OCI-LY3 (cell line): ENCODE results near the gene INPP5K.
A peak's percentile ranks its signal among the peaks of the same experiment; 100 is the strongest.
"Not testable (repeated sequence)": the region's sequence is repeated elsewhere in the genome, so short reads cannot be mapped to it uniquely, and the experiment has no call there.

Experiments
- H2AFZ ChIP-seq: fragments of 200-600, 300-600 bp; shearing (Covaris generic); 2 replicates; pipeline ENCODE4 v1.6.0; 2014; ENCODE audit warnings: antibody characterized with exemption, low read depth, low read length
- H3K27ac ChIP-seq: fragments of 200-600, 300-600 bp; sonication (generic); 2 replicates; pipeline ENCODE4 v1.5.1; 2014; ENCODE audit warnings: mild to moderate bottlenecking, low read length, moderate library complexity, mixed read lengths
- H3K27me3 ChIP-seq: fragments of 200-600, 300-600 bp; sonication (generic); 2 replicates; pipeline ENCODE4 v1.6.1; 2014; ENCODE audit warnings: low read depth, low read length, mixed read lengths
- H3K36me3 ChIP-seq: fragments of 200-600, 300-600 bp; sonication (generic); replicated peaks from 2 replicates; pipeline ENCODE3; 2014; ENCODE audit warnings: low read depth, low read length, mixed read lengths
- H3K4me1 ChIP-seq: fragments of 300-600, 200-600 bp; sonication (generic); 2 replicates; pipeline ENCODE4 v1.6.1; 2014; ENCODE audit warnings: low read length, mixed read lengths
- H3K4me2 ChIP-seq: fragments of 200-600, 300-600 bp; sonication (generic); 2 replicates; pipeline ENCODE4 v1.6.1; 2014; ENCODE audit warnings: low read length, mixed read lengths
- H3K4me3 ChIP-seq: fragments of 300-600, 200-600 bp; sonication (generic); 2 replicates; pipeline ENCODE4 v1.5.1; 2014; ENCODE audit warnings: antibody characterized with exemption, mild to moderate bottlenecking, low read length, moderate library complexity
- H3K79me2 ChIP-seq: fragments of 300-600, 200-600 bp; shearing (Covaris generic); 2 replicates; pipeline ENCODE4 v1.6.1; 2014; ENCODE audit warnings: mild to moderate bottlenecking, low read length, mixed read lengths
- H3K9ac ChIP-seq: fragments of 300-600, 200-600 bp; shearing (Covaris generic); 2 replicates; pipeline ENCODE4 v1.6.0; 2014; ENCODE audit warnings: mild to moderate bottlenecking, low read length, moderate library complexity
- H3K9me3 ChIP-seq: fragments of 200-600, 300-600 bp; shearing (Covaris generic); 2 replicates; pipeline ENCODE4 v1.6.1; 2014; ENCODE audit warnings: low read length, mixed read lengths; ENCODE audit not compliant: insufficient read depth
- H4K20me1 ChIP-seq: fragments of 200-600, 300-600 bp; sonication (generic); 2 replicates; pipeline ENCODE4 v1.6.1; 2016; ENCODE audit warnings: low read length, mixed read lengths; ENCODE audit not compliant: insufficient read depth
- EZH2phosphoT487 ChIP-seq: fragments of 200-600 bp; shearing (Covaris generic); IDR thresholded peaks from 2 replicates; pipeline ENCODE4 v1.6.1; 2018; ENCODE audit warnings: antibody characterized with exemption, mixed run types, low read depth
- TF ChIP-seq, protein P1 (sequence below): fragments of 200-600, 300-600 bp; sonication (generic); IDR thresholded peaks from 2 replicates; pipeline ENCODE4 v1.5.1; 2014; ENCODE audit warnings: antibody characterized with exemption, low read length, low read depth

INPP5K gene

DNA sequence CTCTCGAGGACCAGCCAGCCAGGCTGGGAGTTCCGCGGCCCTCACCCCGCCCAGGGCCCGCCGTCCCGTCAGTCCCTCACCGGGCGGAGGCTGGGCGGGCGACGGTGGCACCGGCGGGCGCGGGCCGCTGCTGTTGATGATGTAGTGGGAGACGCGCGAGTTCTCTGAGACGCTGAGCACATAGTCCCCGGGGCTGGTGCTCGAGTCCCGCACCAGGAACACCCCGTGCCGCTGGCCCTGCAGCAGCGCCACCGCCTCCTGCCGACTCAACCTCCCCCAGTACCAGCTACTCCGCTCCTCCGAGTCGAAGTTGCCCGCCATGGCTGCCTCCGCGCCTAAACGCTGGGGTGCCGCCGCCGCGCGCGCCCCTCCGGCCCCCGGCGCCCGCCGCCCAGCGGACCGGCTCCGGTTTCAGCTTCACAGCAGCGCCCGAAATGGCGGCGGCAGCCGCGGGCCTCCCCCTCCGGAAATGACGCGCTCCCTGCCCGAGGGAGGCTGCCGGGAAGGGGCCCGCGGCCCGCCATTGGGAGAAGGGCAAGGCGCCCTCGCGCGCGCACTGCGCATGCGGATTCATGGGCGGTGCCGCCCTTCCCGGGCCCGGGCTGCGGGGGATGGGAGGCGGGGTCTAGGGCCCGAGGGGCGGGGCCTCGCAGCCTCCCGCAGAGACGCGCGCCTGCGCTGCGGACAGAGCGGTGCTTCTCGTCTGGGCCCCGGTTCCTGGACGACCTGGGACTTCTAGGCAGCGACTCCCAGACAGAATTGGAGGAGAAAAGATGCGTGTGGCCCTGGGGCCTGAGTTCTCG lies 60.4 kb downstream of the INPP5K start, which contains the start of gene CRK:
TSS of gene CRK (minus strand) at position 436 of the 803 bp plus-strand sequence. CDS start at position 321, 115 bp downstream.
- peak within 1 kb of the TSS; percentile 87 for H3K9ac ChIP-seq
- peaks cover 16% of the 10 kb centered on the region for H4K20me1 ChIP-seq
- H3K36me3 ChIP-seq: peaks cover 4% of the 10 kb centered on the region
- peaks cover 10% of the 10 kb centered on the region for H3K4me1 ChIP-seq
- H3K79me2 ChIP-seq: peaks cover 52% of the 10 kb centered on the region
- H3K4me3 ChIP-seq: peak within 1 kb of the TSS; percentile 98
- no peaks in the 10 kb centered on the region for H3K27me3 ChIP-seq
- no peaks in the 10 kb centered on the region for H3K9me3 ChIP-seq
- no peak within 1 kb of the TSS for H2AFZ ChIP-seq
- H3K4me2 ChIP-seq: peak within 1 kb of the TSS; percentile 87
- TF ChIP-seq, protein P1, sequence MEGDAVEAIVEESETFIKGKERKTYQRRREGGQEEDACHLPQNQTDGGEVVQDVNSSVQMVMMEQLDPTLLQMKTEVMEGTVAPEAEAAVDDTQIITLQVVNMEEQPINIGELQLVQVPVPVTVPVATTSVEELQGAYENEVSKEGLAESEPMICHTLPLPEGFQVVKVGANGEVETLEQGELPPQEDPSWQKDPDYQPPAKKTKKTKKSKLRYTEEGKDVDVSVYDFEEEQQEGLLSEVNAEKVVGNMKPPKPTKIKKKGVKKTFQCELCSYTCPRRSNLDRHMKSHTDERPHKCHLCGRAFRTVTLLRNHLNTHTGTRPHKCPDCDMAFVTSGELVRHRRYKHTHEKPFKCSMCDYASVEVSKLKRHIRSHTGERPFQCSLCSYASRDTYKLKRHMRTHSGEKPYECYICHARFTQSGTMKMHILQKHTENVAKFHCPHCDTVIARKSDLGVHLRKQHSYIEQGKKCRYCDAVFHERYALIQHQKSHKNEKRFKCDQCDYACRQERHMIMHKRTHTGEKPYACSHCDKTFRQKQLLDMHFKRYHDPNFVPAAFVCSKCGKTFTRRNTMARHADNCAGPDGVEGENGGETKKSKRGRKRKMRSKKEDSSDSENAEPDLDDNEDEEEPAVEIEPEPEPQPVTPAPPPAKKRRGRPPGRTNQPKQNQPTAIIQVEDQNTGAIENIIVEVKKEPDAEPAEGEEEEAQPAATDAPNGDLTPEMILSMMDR: no peak
- no peak for TF ChIP-seq EZH2phosphoT487
- H3K27ac ChIP-seq: peak within 1 kb of the TSS; percentile 69

DNA sequence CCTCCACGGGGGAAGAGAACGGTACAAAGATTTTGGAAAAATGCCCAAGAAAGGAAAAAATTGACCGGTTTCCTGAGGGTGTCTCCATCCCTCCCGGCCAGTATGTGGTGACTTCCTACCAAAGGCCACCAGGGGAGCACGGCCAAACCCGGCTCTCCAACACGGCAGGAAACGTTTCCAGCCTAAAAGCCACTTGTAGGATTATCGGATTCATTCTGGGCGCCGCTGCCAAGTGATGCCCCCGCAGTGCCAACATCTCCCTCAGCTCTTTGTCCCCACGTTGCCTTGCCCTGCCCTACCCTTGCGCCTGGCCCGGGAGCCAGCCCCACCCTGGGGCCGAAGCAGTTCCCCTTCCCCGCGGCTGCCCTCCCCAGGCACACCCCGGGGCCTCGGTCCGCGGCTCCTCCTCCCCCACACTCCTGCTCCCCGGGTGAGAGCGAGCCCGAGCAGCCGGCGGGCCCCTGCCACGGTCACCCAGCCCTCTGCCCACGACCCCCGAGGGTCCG lies 61.1 kb downstream of the INPP5K start:
- no peak overlapping the region for H2AFZ ChIP-seq
- peaks cover 59% of the 10 kb centered on the region for H3K79me2 ChIP-seq
- peak overlapping the region; percentile 75 for H3K4me2 ChIP-seq
- peak overlapping the region; percentile 98 for H3K4me3 ChIP-seq
- peaks cover 16% of the 10 kb centered on the region for H4K20me1 ChIP-seq
- peak overlapping the region; percentile 87 for H3K9ac ChIP-seq
- TF ChIP-seq, protein P1: peak; percentile 27; the same call in 1 of the 2 replicates
- no peak for TF ChIP-seq EZH2phosphoT487
- H3K27ac ChIP-seq: peak overlapping the region; percentile 69
- H3K36me3 ChIP-seq: peaks cover 4% of the 10 kb centered on the region
- H3K4me1 ChIP-seq: peaks cover 10% of the 10 kb centered on the region
- no peaks in the 10 kb centered on the region for H3K27me3 ChIP-seq
- no peaks in the 10 kb centered on the region for H3K9me3 ChIP-seq

DNA sequence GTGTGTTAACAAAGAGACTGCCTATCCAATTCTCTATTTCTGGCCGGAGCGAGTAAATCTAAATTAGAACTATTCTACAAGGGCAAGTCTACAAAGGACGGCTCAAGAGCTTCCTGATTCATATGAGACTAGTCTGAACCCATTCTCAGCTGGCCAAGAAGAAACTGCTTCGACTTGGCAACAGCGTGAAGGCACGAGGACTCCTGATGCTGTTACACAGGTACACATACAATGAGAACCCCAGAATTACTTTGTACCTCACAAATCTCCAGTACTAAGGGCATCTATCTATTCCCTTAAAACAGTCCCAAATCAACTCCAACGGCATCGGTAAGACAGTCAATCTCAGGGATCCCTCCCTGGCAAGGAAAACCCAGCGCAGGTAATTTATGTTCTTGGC lies 61.9 kb downstream of the INPP5K start:
- no peak for TF ChIP-seq EZH2phosphoT487
- TF ChIP-seq, protein P1: no peak
- no peaks in the 10 kb centered on the region for H3K27me3 ChIP-seq
- H4K20me1 ChIP-seq: peaks cover 16% of the 10 kb centered on the region
- H3K27ac ChIP-seq: no peak overlapping the region
- H3K4me2 ChIP-seq: peak overlapping the region; percentile 75
- peaks cover 10% of the 10 kb centered on the region for H3K4me1 ChIP-seq
- H3K9me3 ChIP-seq: no peaks in the 10 kb centered on the region
- H3K36me3 ChIP-seq: peaks cover 4% of the 10 kb centered on the region
- peak overlapping the region; percentile 98 for H3K4me3 ChIP-seq
- peak overlapping the region; percentile 87; the same call in 1 of the 2 replicates for H3K9ac ChIP-seq
- peaks cover 67% of the 10 kb centered on the region for H3K79me2 ChIP-seq
- no peak overlapping the region for H2AFZ ChIP-seq

DNA sequence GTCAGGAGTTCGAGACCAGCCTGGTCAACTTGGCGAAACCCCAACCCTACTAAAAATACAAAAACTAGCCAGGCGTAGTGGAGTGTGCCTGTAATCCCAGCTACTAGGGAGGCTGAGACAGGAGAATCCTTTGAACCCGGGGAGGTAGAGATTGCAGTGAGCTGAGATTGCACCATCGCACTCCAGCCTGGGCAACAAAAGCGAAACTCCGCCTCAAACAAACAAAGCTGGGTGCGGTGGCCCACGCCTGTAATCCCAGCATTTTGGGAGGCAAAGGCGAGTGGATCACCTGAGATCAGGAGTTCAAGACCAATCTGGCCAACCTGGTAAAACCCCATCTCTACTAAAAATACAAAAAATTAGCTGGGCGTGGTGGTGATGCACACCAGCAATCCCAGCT lies 62.7 kb downstream of the INPP5K start:
- not testable (repeated sequence) for H3K36me3 ChIP-seq, H3K4me3 ChIP-seq, H3K27me3 ChIP-seq, H3K27ac ChIP-seq, H2AFZ ChIP-seq, H3K4me2 ChIP-seq, H3K4me1 ChIP-seq, H3K9me3 ChIP-seq, H3K9ac ChIP-seq
- peaks cover 75% of the 10 kb centered on the region for H3K79me2 ChIP-seq
- peaks cover 20% of the 10 kb centered on the region for H4K20me1 ChIP-seq
